NCI-H2196 (cell line): ENCODE measurements around the gene TNFSF4.
"Not testable (repeated sequence)": the region's sequence is repeated elsewhere in the genome, so short reads cannot be mapped to it uniquely, and the experiment has no call there.

Experiments used
- DNase-seq: peaks from one replicate; lab custom pipeline; 2025; ENCODE audit not compliant: unreplicated experiment; lab: John Stamatoyannopoulos, UW

TNFSF4 gene, protein sequence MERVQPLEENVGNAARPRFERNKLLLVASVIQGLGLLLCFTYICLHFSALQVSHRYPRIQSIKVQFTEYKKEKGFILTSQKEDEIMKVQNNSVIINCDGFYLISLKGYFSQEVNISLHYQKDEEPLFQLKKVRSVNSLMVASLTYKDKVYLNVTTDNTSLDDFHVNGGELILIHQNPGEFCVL

DNA sequence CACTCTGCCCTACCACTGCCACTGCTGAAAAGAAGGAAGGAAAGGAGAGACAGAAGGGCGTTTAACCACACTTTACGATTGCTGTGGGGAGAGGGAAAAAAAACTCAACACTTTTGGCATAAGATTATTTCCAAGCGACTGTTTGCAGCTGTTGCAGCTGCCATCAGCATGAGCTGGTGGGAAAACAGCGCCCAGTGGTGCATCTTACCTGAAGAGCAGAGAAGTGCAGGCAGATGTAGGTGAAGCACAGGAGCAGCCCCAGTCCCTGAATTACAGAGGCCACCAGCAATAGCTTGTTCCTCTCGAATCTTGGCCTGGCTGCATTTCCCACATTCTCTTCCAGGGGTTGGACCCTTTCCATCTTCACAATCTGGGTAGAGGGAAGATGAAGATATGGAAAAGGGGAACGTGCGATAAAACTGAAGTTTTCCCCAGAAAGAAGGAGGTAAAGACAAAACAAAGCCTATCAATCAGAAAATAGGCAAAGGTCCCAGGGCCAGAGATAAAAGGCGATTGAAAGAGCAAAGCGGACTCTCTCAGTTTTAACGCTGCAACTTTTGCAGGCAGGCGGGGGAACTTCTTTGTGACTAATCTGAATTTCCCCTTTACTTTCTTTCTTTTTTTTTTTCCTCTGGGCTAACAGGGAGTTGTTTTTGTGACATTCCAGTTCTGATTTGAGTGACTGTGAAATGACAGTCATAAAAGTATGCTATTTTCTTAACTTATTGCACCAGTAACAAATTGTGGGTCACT is at the start of gene TNFSF4:
TSS of gene TNFSF4 (minus strand) at position 516 of the 753 bp plus-strand sequence. CDS start at position 361, 155 bp downstream.
- no peak for DNase-seq

DNA sequence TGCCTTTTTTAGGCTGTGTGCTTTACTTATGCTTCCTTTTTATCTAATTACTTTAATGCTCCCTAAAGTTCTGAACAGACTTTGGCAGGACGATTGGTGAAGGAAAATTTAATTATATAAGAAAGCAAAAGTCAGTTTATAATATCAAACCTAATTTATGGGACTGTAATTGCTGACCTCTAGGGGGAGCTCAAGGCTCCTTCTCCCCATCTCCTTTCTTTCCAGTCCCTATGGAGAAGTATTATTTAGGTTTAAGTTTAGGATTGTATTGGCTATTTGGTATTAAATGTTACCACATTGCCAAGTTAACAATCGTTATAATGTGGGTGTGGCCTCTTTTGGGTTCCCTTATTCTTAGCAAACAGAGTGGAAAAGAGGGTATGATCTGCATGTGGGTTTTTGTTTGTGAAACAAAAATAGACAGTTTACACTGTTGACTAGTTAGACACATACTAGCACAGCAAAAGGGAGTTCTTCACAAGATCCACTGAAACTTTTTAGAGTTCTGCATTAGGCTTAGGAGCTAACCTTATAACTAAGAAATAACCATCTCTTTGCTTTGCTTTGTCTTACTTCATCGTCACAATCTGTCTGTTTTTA is 48.2 kb upstream of the TNFSF4 start:
- peak; percentile 1 for DNase-seq

DNA sequence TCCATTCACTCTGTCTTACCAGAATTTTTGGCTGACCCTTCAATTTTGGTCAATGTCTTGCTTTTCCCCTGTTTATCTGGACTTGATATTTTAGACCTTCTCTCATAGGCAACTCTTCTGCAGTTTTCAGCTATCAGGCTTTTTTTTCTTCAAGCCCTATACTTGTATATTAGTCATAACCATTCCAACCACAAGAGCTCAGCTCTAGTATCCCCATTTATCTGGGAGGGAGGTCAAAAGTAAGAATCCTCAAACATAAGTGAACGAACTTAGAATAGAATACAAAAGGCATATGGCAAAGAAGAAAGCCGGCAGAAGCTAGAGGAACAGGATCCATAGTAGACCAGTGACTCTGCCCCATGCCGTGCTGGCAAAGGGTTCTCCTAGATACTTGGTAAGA is 45.9 kb upstream of the TNFSF4 start:
- no peak for DNase-seq

DNA sequence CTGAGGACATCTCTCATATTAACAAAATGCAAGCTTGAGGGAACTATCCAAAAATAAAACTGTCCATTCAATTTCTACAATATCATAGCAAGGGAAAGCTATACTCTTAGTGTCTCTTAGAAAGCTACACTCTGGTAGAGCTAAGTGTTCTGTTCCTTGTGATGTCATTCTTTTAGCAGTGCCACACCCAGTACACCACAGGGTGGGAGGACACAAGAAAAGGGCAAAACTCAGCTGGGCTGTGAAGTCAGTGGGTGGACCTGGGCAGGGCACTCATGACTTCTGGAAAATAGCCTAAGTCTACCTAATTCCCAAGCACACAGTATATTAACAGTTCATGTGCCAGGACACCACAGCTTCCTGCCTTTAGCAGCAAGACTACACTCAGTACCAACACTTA is 42.2 kb upstream of the TNFSF4 start:
- no peak for DNase-seq

DNA sequence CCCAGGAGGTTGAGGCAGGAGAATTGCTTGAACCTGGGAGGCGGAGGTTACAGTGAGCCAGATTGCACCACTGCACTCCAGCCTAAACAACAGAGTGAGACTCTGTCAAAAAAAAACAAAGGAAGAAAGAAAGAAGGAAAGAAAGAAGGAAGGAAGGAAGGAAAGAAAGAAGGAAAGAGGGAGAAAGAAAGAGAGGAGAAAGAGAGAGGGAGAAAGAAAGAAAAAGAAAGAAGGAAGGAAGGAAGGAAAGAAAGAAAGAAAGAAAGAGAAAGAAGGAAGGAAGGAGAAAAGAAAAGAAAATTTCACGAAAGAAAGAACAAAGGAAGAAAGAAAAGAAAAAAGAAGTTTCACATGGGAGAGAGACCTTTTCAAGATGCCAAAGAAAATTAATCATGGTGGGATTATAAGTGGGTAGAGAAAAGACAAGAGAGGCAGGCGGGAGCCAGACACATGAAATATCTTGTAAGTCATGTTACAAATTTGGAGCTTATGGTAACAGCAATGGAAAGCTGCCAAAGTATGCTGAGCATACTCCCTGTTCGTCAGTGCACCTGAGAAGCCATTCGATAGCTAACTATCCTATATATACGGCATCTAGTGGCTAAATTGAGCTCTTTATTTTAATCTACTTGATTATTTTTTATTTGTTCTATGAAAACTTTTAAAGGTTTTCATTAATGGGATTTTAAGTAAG is 41.3 kb upstream of the TNFSF4 start:
- no peak for DNase-seq

DNA sequence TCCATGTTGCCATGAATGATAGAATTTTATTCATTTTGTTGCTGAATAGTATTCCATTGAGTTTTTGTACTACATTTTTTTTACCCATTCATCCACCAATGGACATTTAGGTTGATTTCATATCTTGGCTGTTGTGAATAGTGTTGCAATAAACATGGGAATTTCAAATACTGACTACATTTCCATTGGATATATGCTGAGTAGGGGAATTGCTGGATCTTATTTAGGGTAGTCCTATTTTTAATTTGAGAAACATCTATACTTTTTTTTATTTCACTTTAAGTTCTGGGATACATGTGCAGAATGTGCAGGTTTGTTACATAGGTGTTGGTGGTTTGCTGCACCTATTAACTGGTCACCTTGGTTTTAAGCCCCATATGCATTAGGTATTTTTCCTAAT is 38.8 kb upstream of the TNFSF4 start:
- DNase-seq = no peak

DNA sequence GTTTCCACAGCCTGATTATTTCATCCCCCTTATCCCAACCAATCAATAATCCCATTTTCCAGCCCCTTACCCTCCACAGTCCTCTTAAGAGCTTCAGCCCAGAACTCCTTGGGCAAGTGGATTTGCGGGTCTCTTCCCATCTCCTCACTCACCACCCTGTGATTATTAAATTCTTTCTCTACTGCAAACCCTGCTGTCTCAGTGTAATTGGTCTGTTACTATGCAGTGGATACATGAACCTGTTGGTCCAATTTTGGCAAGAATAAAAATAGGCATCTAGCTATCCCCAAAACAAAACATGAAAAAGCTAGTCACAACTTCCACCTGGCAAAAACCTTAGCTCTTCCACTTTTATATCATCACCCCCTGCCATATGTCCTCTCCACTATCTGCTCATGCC is 36.2 kb upstream of the TNFSF4 start:
- no peak for DNase-seq

DNA sequence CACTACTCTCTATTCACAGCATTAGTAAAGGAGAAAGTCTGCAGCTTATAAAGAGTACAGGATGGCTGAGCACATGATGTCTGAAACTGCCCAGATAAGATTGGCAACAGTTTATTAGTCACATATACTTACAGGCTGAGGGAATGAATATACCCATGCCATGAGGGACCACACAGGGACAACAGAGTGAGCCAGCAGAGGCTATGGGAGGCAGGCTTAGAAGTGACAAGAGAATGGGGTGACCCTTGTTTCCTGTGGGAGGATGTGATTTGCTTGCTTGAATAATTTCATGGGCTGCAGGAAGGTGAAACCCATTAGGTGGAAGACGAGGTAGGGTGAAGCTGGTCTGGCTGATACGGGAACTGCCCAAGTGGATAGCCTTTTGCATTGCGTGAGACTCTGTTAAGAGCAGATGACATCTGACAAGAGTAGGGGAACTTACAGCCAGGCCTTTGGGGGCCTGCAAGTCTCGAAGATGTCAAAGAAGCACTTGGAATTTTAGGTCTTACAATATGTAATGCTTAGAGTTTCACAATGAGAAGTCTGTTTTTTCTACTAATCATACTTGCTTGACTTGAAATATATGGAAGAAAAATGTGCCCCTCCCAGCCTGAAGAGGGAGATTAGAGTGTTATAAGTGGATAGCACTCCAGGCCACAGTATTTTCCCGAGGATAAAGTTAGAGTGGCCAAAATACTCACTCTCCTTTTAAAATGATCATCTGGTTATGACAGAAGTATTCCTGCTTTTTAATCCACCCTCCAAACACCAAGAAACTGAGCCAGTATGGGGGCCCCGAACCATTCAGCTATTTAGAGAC is 34.6 kb upstream of the TNFSF4 start:
- DNase-seq = no peak

DNA sequence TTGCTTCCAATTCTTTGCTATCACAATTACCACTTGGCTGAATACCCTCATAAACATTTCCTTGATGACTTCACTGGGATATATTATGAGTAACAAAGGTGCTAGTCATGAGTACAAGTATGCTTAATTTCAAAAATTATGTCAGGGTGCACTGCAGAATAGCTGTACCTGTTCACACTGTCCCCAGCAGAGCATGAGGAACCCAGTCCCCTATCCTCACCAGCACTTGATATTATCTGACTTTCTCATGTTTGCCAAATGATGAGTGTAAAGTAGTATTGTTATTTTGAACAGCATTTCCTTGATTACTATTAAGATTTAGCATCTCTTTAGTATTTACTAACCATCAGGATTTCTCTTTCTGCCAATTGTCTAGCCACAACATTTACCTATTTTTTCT is 33.5 kb upstream of the TNFSF4 start:
- no peak for DNase-seq

DNA sequence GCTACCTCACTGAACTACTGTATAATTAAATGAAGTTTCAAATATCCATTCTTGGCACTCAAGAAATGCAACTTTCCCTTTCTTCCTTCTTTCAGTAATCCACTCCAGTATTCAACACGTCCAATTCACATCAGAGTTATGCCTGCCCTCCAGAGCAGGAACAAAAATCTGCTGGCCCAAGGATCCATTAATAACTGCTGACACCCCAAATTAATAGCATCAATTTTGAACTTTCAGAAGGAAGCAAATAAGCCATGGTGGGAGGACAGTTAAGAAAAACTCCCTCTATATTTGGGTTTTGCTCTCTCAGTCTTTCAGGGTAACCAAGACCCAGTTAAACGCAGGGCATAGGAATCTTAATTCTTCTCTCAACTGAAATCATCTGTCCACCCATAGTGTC is 31.9 kb upstream of the TNFSF4 start:
- no peak for DNase-seq

DNA sequence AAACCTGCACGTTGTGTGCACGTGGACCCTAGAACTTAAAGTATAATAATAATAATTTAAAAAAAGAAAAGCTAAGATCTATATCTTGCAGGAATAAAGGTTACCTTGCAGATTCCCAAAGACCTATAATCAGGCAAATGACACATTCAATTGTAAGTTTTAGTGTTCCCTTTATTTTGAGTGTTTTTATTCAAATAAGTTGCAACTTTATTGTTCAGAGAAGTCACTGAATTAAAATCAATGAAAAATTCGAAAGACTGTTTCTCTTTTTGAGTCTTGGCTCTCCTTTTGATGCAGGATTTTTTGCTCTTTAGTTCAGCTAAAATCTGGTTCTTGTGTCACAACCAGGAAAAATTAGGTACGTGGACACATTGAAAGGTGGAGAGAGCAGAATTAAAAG is 27.8 kb upstream of the TNFSF4 start:
- no peak for DNase-seq

DNA sequence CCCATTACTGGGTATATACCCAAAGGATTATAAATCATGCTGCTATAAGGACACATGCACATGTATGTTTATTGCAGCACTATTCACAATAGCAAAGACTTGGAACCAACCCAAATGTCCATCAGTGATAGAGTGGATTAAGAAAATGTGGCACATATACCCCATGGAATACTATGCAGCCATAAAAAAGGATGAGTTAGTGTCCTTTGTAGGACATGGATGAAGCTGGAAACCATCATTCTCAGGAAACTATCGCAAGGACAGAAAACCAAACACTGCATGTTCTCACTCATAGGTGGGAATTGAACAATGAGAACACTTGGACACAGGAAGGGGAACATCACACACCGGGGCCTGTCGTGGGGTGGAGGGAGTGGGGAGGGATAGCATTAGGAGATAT is 27.3 kb upstream of the TNFSF4 start:
- DNase-seq = not testable (repeated sequence)

DNA sequence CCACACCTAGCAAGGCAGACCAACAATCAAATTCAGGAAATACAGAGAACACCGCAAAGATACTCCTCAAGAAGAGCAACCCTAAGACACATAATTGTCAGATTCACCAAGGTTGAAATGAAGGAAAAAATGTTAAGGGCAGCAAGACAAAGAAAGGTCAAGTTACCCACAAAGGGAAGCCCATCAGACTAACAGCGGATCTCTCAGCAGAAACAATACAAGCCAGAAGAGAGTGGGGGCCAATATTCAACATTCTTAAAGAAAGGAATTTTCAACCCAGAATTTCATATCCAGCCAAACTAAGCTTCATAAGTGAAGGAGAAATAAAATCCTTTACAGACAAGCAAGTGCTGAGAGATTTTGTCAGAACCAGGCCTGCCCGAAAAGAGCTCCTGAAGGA is 21.9 kb upstream of the TNFSF4 start:
- not testable (repeated sequence) for DNase-seq

DNA sequence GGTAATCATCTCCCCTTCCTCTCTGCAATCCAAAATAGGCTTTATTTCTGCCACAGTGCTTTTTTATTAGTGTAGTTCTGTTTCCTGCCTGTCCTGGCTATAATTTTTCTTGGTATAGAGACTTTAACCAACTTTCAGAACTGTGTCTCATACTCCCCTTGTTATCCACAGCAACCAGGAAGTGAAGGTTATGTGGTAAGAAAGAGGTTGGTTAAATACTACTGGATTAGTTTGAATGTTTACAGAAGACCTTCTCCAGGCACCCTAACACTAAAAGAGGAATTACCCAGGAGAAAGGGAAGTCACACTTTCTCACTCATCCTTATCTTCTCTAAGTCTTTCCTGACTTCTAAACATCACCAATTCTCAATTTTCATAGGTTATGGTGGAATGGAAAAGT is 17.8 kb upstream of the TNFSF4 start:
- DNase-seq = no peak

DNA sequence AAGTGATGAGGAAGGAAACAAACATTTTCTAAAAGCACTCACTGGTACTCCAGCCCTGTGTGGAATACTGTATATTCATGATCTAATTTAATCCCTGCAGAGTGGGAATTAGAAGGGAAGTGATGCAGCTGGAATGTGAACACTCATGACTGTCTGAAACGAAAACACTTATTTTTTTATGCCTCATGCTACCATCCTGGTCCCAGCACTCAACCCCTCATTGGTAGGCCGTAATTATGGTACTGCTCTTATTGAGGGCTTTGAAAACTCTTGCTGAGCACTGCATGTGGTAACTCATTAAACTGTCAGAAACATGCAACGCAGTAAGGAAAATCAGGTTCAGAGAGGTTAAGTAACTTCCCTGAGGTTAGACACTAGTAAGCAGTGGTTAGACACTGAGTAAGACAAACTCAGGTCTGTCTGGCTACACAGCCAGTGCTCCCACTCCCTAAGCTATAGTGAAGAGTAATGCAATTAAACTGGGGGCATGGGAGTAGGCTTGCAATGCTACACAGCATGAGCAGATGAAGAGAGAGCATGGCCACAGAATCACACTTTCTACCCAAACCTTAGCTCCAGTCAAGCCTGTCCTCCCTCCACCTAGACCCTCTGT is 17.3 kb upstream of the TNFSF4 start:
- DNase-seq = no peak

DNA sequence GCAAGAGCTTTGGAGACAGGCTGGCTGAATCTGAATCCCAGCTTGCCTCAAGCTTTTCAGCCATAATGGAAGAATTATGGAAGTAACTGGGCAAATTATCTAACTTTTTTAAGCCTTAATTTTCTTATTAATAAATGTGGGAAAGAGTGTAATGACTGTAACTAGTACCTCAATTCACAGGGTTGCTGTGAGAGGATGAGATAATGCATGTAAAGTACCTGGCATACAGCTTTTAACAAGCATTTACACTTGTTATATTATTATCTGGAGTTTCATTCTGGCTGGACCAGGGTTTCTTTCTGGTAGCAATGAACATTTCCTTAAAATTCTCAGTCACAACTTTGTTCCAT is 15.9 kb upstream of the TNFSF4 start:
- no peak for DNase-seq

DNA sequence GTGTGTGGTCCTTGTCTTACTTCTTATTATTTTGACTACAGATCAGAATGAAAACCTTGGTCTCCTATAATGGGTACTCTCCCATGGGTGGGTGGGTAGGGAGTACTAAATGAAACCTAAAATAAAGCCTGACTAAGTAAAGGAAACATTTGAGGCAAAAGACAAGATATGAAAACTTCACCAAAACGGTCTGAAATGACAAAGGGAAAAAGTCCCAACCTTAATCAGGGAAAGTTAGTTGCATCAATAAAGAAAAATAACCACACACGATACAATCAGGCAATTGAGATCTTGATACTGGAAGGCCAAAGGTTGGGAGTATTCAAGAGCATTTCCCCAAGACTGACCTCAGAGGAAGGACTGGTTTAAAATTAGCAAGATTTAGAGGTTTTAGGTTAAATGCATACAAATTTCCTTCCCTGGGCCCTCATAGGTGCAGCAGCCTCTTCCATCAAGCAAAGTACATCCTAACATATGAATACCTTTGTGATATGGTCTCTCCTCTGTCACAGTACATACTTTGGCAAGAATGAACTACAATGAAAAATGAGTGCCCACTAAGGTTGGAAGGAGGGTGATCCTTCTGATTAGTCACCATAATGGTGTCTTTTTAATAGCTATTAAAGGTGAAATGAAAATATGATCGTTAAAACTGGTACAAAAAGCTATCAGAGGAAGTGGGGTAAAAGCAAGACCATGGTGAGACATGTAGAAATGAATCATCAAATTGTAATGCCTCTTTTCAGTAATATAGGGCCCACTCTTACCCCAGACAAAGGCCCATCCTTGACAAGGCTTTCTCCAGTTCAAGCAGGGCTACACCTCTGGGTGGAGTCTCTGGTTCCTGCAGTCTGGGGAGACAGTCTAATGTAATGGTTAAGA is 15.3 kb upstream of the TNFSF4 start:
- DNase-seq = no peak

DNA sequence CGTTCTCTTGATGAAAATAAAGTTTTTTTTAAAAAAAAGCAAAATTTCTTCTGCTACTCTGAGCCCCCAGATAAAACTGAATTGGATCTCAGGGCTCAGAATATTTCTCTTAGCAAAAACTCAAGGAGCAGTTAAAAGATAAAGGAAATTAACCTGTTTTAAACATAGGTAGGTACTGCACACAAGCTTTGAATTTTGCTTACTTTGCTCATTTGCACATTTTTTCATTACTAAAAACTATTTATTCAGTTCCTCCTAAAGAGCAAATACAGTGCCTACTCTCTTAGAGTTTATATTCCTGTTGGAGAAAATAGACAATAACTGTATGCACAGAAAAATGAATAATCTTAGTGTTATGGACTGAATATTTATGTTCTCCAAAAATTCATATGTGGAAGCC is 13.0 kb upstream of the TNFSF4 start:
- DNase-seq = no peak

DNA sequence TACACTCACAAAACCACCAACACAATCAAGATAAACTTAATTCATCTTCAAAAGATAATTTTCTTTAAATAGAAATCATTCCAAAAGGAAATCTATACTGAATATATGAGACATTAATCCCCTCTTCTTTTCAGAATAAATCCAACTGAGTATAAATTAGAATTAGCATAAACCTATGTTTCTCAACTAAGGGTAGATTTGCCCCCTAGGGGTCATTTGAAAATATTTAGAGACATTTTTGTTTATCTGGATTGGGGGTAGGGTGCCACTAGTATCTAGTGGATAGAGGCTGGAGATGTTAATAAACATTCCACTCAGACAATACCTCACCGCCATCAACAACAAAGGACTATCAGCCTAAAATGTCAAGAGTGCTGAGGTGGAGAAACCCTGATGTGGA is 6.5 kb upstream of the TNFSF4 start:
- DNase-seq = no peak
